IMR-90 (cell line): ENCODE data around the gene KLK14. TPM values are rescaled to one million over a fixed set of nuclear protein-coding genes. Genes with fewer than 3 reads are reported as not detected.

Experiments
- ATAC-seq: fragments of 200-7000 bp; cut with Tn5 transposase; 2 replicates; pipeline ENCODE4 v1.9.1; 2020; ENCODE audit warnings: low read depth, mild to moderate bottlenecking, moderate library complexity
- BruUV-seq: library from RNA; stranded (reverse); fragments of 400-500 nt; replicated peaks from 2 replicates; lab custom pipeline; 2021; lab: Mats Ljungman, UMichigan
- CTCF ChIA-PET: fragments of 300-600 bp; formaldehyde crosslinking; extraction: SDS; loops from one replicate; lab custom pipeline; 2021; ENCODE audit warnings: antibody characterized with exemption; lab: Yijun Ruan, JAX
- POLR2A ChIA-PET: fragments of 300-600 bp; sonication (Branson Sonifier 250); formaldehyde crosslinking; loops from one replicate; lab custom pipeline; 2022; ENCODE audit warnings: antibody characterized with exemption; ENCODE audit not compliant: unreplicated experiment; lab: Charles Lee
- DNase-seq: peaks from one replicate; pipeline ENCODE4 v3.0.0; 2013
- H2AFZ ChIP-seq: replicated peaks from 2 replicates; pipeline ENCODE3; 2013; ENCODE audit warnings: low read length, mild to moderate bottlenecking; ENCODE audit not compliant: poor library complexity
- H2AK5ac ChIP-seq: 2 replicates; pipeline ENCODE4 v1.6.1; 2013; ENCODE audit warnings: low read depth, low read length, inconsistent platforms
- H2AK9ac ChIP-seq: replicated peaks from 2 replicates; pipeline ENCODE3; 2013; ENCODE audit warnings: mild to moderate bottlenecking, low read depth, low read length, moderate library complexity; ENCODE audit not compliant: poor library complexity
- H2BK120ac ChIP-seq: 2 replicates; pipeline ENCODE4 v1.6.1; 2013; ENCODE audit warnings: low read depth, low read length, inconsistent platforms
- H2BK15ac ChIP-seq: 3 replicates; pipeline ENCODE4 v1.6.1; 2013; ENCODE audit warnings: low read depth, low read length, inconsistent platforms
- H2BK20ac ChIP-seq: 2 replicates; pipeline ENCODE4 v1.6.1; 2013; ENCODE audit warnings: low read depth, mild to moderate bottlenecking, inconsistent platforms, low read length, moderate library complexity
- H2BK5ac ChIP-seq: 2 replicates; pipeline ENCODE4 v1.6.1; 2013; ENCODE audit warnings: mild to moderate bottlenecking, low read depth, low read length, inconsistent platforms; ENCODE audit not compliant: poor library complexity, severe bottlenecking
- H3K14ac ChIP-seq: replicated peaks from 2 replicates; pipeline ENCODE4 v1.6.1; 2013; ENCODE audit warnings: low read depth, low read length, inconsistent platforms
- H3K18ac ChIP-seq: 2 replicates; pipeline ENCODE4 v1.6.1; 2013; ENCODE audit warnings: low read depth, low read length, control low read depth
- H3K23ac ChIP-seq: 2 replicates; pipeline ENCODE4 v1.6.1; 2013; ENCODE audit warnings: low read depth, low read length, inconsistent platforms
- H3K27ac ChIP-seq: 2 replicates; pipeline ENCODE4 v1.5.1; 2013; ENCODE audit warnings: mild to moderate bottlenecking, control low read depth, low read length; ENCODE audit not compliant: insufficient read depth
- H3K27me3 ChIP-seq: 2 replicates; pipeline ENCODE4 v1.6.1; 2013; ENCODE audit warnings: low read length; ENCODE audit not compliant: control insufficient read depth, insufficient read depth
- H3K36me3 ChIP-seq: 2 replicates; pipeline ENCODE4 v1.6.1; 2013; ENCODE audit warnings: low read length, mixed read lengths; ENCODE audit not compliant: control insufficient read depth, insufficient read depth
- H3K4ac ChIP-seq: 2 replicates; pipeline ENCODE4 v1.6.1; 2013; ENCODE audit warnings: low read depth, low read length, inconsistent platforms
- H3K4me1 ChIP-seq: 2 replicates; pipeline ENCODE4 v1.6.1; 2013; ENCODE audit warnings: low read length, mixed read lengths; ENCODE audit not compliant: control insufficient read depth, insufficient read depth
- H3K4me2 ChIP-seq: 2 replicates; pipeline ENCODE4 v1.6.1; 2013; ENCODE audit warnings: low read depth, mild to moderate bottlenecking, control low read depth, low read length, moderate library complexity
- H3K4me3 ChIP-seq: 2 replicates; pipeline ENCODE4 v1.5.1; 2013; ENCODE audit warnings: low read depth, mild to moderate bottlenecking, control low read depth, low read length, moderate library complexity; ENCODE audit not compliant: insufficient read depth
- H3K56ac ChIP-seq: 2 replicates; pipeline ENCODE4 v1.6.1; 2013; ENCODE audit warnings: low read length, inconsistent platforms; ENCODE audit not compliant: insufficient read depth; ENCODE audit errors: extremely low read depth
- H3K79me1 ChIP-seq, 2 experiments: 2 replicates each; pipeline ENCODE4 v1.6.1; 2013; ENCODE audit warnings: low read length in 2 of 2, inconsistent platforms in 1 of 2, low read depth in 1 of 2
- H3K9ac ChIP-seq: 2 replicates; pipeline ENCODE4 v1.6.1; 2013; ENCODE audit warnings: low read depth, low read length, control low read depth
- H3K9me1 ChIP-seq: 2 replicates; pipeline ENCODE4 v1.6.1; 2013; ENCODE audit warnings: low read length, inconsistent platforms; ENCODE audit not compliant: insufficient read depth
- H3K9me3 ChIP-seq: 2 replicates; pipeline ENCODE4 v1.6.1; 2013; ENCODE audit warnings: low read length; ENCODE audit not compliant: control insufficient read depth, insufficient read depth
- H4K20me1 ChIP-seq: 2 replicates; pipeline ENCODE4 v1.6.1; 2013; ENCODE audit warnings: low read length, inconsistent platforms; ENCODE audit not compliant: insufficient read depth
- H4K5ac ChIP-seq: 2 replicates; pipeline ENCODE4 v1.6.1; 2013; ENCODE audit warnings: mild to moderate bottlenecking, low read depth, low read length, control low read depth
- H4K8ac ChIP-seq, 2 experiments: 2 replicates each; pipeline ENCODE4 v1.6.1; 2013; ENCODE audit warnings: low read depth in 2 of 2, low read length in 2 of 2, control low read depth in 1 of 2, inconsistent platforms in 1 of 2
- H4K91ac ChIP-seq: 2 replicates; pipeline ENCODE4 v1.6.1; 2013; ENCODE audit warnings: low read depth, low read length, inconsistent platforms; ENCODE audit not compliant: insufficient read depth
- BHLHE40 ChIP-seq: fragments of 150-350 bp; IDR thresholded peaks from 2 replicates; pipeline ENCODE4 v1.6.1; 2016; ENCODE audit warnings: mild to moderate bottlenecking, low read depth, low read length
- FOS ChIP-seq: fragments of 150-350 bp; IDR thresholded peaks from 2 replicates; pipeline ENCODE4 v1.6.1; 2016; ENCODE audit warnings: low read depth, low read length
- MAZ ChIP-seq: IDR thresholded peaks from 2 replicates; pipeline ENCODE4 v1.6.1; 2012; ENCODE audit warnings: low read depth, mild to moderate bottlenecking, low read length, improper control_type of control experiment, moderate library complexity, borderline replicate concordance
- NFE2L2 ChIP-seq: fragments of 150-350 bp; IDR thresholded peaks from 2 replicates; pipeline ENCODE4 v1.6.1; 2016; ENCODE audit warnings: low read depth, mild to moderate bottlenecking, low read length
- POLR2A ChIP-seq: IDR thresholded peaks from 2 replicates; pipeline ENCODE4 v1.6.1; 2012; ENCODE audit warnings: mild to moderate bottlenecking, low read depth, low read length
- RAD21 ChIP-seq: IDR thresholded peaks from 2 replicates; pipeline ENCODE4 v1.6.1; 2012; ENCODE audit warnings: low read length, improper control_type of control experiment
- RCOR1 ChIP-seq: IDR thresholded peaks from 2 replicates; pipeline ENCODE4 v1.6.1; 2012; ENCODE audit warnings: mild to moderate bottlenecking, low read length, improper control_type of control experiment; ENCODE audit not compliant: insufficient replicate concordance
- RFX5 ChIP-seq: IDR thresholded peaks from 2 replicates; pipeline ENCODE4 v1.8.0; 2012; ENCODE audit warnings: low read depth, mild to moderate bottlenecking, low read length, moderate library complexity
- SMC3 ChIP-seq: fragments of 150-350 bp; IDR thresholded peaks from 2 replicates; pipeline ENCODE4 v1.6.1; 2016; ENCODE audit warnings: low read depth, mild to moderate bottlenecking, antibody characterized with exemption, low read length, moderate library complexity
- USF2 ChIP-seq: fragments of 150-350 bp; IDR thresholded peaks from 2 replicates; pipeline ENCODE4 v1.6.1; 2017; ENCODE audit warnings: mild to moderate bottlenecking, antibody characterized with exemption, low read length, low read depth
- WGBS, 2 experiments: methylation state at CpG; one replicate each; pipeline versions ENCODE4 v1.1.5 to v1.1.7; 2013; ENCODE audit warnings: missing lambda C conversion rate in 2 of 2; ENCODE audit not compliant: insufficient read length in 1 of 2; ENCODE audit errors: extremely low coverage in 2 of 2; 5-methylcytosine and 5-hydroxymethylcytosine counted together
- dilution Hi-C: fragments of 300-500 bp; cut with HindIII; formaldehyde crosslinking; loops from one replicate; pipeline ENCODE4 v1.14.3; 2018; ENCODE audit warnings: low sequenced_read_pairs; ENCODE audit not compliant: unreplicated experiment
- in situ Hi-C: fragments of 300-500 bp; cut with MboI; formaldehyde crosslinking; loops from 3 replicates; pipeline ENCODE4 v1.14.3; 2019; ENCODE audit warnings: low sequenced_read_pairs, inconsistent platforms, mixed read lengths
- intact Hi-C: fragments of 100-400 bp; cut with micrococcal nuclease; formaldehyde crosslinking; loops from 2 replicates; pipeline ENCODE4 v1.10.0; 2022
- polyA plus RNA-seq, 3 experiments: library from polyadenylated mRNA; depleted of rRNA; stranded (reverse); fragments of >200 nt; gene quantifications; 2 replicates each; pipeline ENCODE4 v1.2.3, GENCODE V29; 2012; ENCODE audit warnings: low replicate concordance in 1 of 3
- total RNA-seq: library from RNA; depleted of rRNA; stranded (reverse); fragments of >200 nt; gene quantifications from 2 replicates; pipeline ENCODE4 v1.2.3, GENCODE V29; 2012
- TF ChIP-seq, protein P1 (sequence below): fragments of 150-350 bp; IDR thresholded peaks from 2 replicates; pipeline ENCODE4 v1.6.1; 2016; ENCODE audit warnings: low read depth, mild to moderate bottlenecking, low read length, moderate library complexity, borderline replicate concordance
- TF ChIP-seq, protein P2 (sequence below): conservative IDR thresholded peaks from 2 replicates; pipeline ENCODE4 v1.5.1; 2012; ENCODE audit warnings: mild to moderate bottlenecking, low read depth, low read length, improper control_type of control experiment

KLK14 gene
- total and polyA plus RNA-seq, 2 of the 4 experiments (the other 2 are of a cell fraction), result not detected

- Histone ChIP-seq H3K27me3 (no peaks in the 10 kb centered on the region), H2BK15ac (no peak overlapping the region), H3K4me3 (no peak overlapping the region), H2AFZ (no peak overlapping the region), H3K14ac (no peak overlapping the region), H2BK5ac (no peak overlapping the region), H3K4me2 (no peak overlapping the region), H2BK120ac (no peak overlapping the region), H3K9me1 (no peaks in the 10 kb centered on the region), H4K8ac (no peak overlapping the region), H2BK20ac (no peak overlapping the region), H3K23ac (no peak overlapping the region), H4K20me1 (no peaks in the 10 kb centered on the region), H3K79me1 (no peaks in the 10 kb centered on the region), H3K56ac (no peak overlapping the region), H3K9ac (no peak overlapping the region), H4K5ac (no peak overlapping the region), H3K4ac (no peak overlapping the region), H3K9me3 (no peaks in the 10 kb centered on the region; the same call in none of the 2 replicates), H2AK9ac (no peak overlapping the region), H3K36me3 (no peaks in the 10 kb centered on the region), H3K4me1 (no peaks in the 10 kb centered on the region), H4K91ac (no peak overlapping the region), H3K18ac (no peak overlapping the region), H3K27ac (no peak overlapping the region), H2AK5ac (no peak overlapping the region)
- in situ Hi-C loops (no loop called here), dilution Hi-C loops (no loop called here), intact Hi-C loops (no loop called here)
- 13% methylated on average over 4 of the region's 4 CpGs; no CpG with 5 or more reads in 1 of the 2 experiments for WGBS, 2 experiments
- TF ChIP-seq RCOR1, result no peak
- TF ChIP-seq, protein P1, sequence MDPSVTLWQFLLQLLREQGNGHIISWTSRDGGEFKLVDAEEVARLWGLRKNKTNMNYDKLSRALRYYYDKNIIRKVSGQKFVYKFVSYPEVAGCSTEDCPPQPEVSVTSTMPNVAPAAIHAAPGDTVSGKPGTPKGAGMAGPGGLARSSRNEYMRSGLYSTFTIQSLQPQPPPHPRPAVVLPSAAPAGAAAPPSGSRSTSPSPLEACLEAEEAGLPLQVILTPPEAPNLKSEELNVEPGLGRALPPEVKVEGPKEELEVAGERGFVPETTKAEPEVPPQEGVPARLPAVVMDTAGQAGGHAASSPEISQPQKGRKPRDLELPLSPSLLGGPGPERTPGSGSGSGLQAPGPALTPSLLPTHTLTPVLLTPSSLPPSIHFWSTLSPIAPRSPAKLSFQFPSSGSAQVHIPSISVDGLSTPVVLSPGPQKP, result no peak
- TF ChIP-seq, protein P2, sequence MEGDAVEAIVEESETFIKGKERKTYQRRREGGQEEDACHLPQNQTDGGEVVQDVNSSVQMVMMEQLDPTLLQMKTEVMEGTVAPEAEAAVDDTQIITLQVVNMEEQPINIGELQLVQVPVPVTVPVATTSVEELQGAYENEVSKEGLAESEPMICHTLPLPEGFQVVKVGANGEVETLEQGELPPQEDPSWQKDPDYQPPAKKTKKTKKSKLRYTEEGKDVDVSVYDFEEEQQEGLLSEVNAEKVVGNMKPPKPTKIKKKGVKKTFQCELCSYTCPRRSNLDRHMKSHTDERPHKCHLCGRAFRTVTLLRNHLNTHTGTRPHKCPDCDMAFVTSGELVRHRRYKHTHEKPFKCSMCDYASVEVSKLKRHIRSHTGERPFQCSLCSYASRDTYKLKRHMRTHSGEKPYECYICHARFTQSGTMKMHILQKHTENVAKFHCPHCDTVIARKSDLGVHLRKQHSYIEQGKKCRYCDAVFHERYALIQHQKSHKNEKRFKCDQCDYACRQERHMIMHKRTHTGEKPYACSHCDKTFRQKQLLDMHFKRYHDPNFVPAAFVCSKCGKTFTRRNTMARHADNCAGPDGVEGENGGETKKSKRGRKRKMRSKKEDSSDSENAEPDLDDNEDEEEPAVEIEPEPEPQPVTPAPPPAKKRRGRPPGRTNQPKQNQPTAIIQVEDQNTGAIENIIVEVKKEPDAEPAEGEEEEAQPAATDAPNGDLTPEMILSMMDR, result no peak
- no peak for TF ChIP-seq NFE2L2
- no peak for TF ChIP-seq BHLHE40
- no peak for TF ChIP-seq RFX5
- TF ChIP-seq FOS, result no peak
- no peak for TF ChIP-seq RAD21
- TF ChIP-seq POLR2A, result no peak
- TF ChIP-seq MAZ, result no peak
- TF ChIP-seq SMC3, result no peak
- TF ChIP-seq USF2, result no peak
- POLR2A ChIA-PET, result no interaction called here
- BruUV-seq, result no TSS peak
- DNase-seq (no peak), ATAC-seq (no peak)
- CTCF ChIA-PET, result no interaction called here
Observed at GRCh38 chr19:51083181-51083580, 494 bp upstream of the KLK14 start.
